Esophagus squamous epithelium (tissue), 4 donors: ENCODE results near the gene C2orf76.

Source experiments
- POLR2A ChIP-seq, 4 donors: fragments of 450-650 bp; IDR thresholded peaks; one replicate each; pipeline ENCODE4 v1.6.1; 2017; ENCODE audit warnings: antibody characterized with exemption in 4 of 4, mild to moderate bottlenecking in 4 of 4, moderate library complexity in 3 of 4
- TF ChIP-seq, protein P1 (sequence below), 6 experiments: fragments of 450-650 bp in 4 of 6; fragments of 200-600 bp in 2 of 6; sonication (generic) in 2 of 6; IDR thresholded peaks; one replicate each; pipeline ENCODE4 v1.5.1; 2016 to 2019; ENCODE audit warnings: antibody characterized with exemption in 6 of 6, mild to moderate bottlenecking in 4 of 6, moderate library complexity in 4 of 6

DNA sequence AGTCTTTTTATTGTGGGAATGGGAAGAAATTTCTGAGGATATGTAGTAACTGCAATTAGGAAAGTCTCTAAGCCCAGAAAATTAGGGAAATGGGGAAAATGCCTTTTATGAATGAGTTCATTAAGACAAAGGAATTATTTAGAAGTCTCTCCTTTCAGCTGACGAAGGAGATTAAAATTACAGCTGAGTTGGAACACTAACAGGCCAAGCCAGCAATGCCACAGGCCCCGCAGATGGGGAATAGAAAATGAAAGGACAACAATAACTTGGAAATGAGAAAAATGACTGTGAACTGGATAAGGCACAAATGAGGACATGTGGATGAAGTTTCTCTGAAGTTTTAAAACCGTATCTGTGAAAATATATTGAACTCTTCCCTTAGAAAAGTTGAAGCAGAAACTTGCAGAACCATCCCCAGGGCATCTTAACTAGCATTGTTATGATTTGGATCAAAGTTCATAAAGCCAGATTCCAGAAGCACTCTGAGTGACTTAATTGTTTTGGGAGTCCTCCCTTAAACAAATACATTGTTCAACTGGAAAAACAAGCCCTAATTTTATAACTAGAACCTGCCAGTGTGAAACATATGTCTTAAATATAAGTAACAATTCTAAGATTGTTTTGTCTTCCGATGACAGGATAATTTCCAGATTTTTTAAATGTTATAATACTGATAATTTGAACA is 51.3 kb downstream of the C2orf76 start:
- TF ChIP-seq, protein P1, sequence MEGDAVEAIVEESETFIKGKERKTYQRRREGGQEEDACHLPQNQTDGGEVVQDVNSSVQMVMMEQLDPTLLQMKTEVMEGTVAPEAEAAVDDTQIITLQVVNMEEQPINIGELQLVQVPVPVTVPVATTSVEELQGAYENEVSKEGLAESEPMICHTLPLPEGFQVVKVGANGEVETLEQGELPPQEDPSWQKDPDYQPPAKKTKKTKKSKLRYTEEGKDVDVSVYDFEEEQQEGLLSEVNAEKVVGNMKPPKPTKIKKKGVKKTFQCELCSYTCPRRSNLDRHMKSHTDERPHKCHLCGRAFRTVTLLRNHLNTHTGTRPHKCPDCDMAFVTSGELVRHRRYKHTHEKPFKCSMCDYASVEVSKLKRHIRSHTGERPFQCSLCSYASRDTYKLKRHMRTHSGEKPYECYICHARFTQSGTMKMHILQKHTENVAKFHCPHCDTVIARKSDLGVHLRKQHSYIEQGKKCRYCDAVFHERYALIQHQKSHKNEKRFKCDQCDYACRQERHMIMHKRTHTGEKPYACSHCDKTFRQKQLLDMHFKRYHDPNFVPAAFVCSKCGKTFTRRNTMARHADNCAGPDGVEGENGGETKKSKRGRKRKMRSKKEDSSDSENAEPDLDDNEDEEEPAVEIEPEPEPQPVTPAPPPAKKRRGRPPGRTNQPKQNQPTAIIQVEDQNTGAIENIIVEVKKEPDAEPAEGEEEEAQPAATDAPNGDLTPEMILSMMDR (IDR thresholded peaks at IDR 0.05) = no peak
- TF ChIP-seq POLR2A (IDR thresholded peaks at IDR 0.05) = no peak
